GM18861 (cell line): Measurements from ENCODE around the gene ATXN3.
"Not testable (repeated sequence)": the region's sequence is repeated elsewhere in the genome, so short reads cannot be mapped to it uniquely, and the experiment has no call there.

Experiments
- ATAC-seq: cut with Tn5 transposase; IDR thresholded peaks from one replicate; pipeline ENCODE4 v1.9.1; 2021; ENCODE audit not compliant: unreplicated experiment

The ATXN3 gene

DNA sequence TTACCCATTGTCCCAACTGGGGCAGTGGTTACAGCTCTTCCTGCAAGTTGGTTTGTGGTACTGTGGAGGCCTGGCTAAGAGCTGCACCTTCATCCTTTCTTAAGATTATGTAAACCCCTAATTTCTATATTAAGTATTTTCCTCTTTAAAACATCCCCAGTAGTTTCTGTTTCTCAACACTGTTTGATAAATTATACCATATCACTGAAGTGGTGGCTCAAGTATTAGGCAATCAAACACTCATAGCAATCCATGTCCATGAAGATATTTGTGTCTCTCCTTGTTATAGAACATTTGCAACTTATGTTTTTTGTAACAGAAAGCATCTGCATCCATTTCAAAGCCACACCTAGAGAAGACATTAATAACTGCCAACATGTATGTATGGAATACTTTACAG, 31.8 kb downstream of the ATXN3 start:
- no peak for ATAC-seq

DNA sequence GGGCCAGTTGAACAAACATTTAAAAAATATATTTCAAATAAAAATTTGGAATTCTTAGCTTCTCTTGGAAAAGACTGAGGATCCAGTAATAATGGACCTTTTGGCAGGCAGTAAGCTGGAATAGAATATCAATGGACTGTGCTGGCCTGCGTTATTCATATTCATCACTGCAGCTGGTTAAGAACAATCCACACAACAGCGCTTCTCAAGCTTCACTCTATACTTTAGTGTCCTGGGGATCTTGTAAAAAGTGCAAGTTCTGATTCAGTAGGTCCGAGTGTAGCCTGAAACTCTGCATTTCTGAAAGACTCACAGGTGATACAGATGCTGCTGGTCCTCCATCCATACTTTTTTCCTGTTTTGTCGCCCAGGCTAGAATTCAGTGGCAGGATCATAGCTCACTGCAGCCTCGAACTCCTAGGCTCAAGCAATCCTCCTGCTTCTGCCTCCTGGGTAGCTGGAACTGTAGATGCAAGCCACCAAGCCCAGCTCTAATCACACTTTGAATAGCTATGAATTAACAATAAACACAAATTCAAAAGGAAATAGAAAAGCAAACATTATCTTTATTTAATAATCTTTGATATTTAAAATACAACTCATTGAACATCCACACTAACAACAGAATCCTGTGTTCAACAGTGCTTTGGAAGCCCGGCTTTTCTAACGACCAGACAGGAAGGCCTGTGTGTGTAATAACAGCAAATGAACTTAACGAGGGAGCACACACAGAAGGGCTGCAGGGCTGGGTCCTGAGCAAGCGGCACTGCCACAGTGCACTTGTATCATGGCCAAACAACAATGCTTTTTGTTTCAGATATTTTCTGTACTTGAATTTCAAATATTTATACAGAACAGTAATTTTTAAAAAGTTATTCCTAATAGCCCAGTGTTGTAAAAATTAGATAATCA, 48.1 kb downstream of the ATXN3 start:
- no peak for ATAC-seq

DNA sequence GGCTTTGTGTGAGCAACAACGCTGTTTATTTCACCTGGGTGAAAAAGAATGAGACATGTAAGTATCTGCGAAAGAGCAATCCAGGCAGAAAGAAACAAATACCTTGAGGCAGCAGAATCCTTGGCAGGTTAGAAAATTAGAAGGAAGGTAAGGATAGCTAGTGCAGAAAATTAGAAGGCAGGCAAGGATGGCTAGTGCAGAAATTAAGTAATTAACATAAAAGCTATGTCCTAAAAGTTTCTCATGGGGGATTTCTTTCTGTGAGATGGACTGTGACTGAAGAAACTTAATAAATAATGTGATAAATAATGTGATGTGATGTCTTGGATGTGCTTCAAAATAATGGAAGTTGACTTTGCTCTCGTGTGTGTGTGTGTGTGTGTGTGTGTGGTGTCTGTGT, 56.6 kb downstream of the ATXN3 start:
- no peak for ATAC-seq

DNA sequence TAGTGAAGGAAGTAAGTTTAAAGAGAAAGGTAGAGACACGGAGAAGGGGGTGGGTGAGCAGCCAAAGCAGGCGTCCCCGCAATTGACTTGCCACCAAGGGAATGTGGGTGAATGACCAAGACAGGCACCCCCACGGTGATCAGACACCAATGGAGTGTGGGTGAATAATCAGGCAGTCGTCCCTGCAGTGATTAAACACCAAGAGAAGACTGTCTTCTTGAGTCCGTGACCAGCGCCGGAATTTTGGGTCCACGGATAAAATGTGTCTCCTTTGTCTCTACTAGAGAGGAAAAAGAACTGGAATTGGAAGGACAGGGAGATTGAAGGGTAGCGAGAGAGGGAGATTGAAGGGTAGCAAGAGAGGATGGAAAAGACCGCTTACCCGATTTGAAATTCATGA, 57.2 kb downstream of the ATXN3 start:
- ATAC-seq = not testable (repeated sequence)

DNA sequence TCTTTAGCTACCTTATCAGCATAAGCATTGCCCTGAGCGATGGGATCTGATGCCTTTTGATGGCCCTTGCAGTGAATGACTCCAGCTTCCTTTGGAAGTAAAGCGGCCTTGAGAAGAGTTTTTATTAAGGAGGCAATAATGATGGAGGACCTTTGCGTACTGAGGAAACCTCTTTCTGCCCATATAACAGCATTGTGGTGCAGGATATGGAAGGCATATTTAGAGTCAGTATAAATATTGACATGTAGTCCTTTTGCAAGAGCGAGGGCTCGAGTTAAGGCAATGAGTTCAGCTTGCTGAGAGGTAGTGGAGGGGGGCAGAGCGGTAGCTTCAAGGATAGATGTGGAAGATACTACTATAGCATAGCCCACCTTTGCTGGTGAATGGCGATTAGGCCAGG, 60.5 kb downstream of the ATXN3 start:
- ATAC-seq = not testable (repeated sequence)

DNA sequence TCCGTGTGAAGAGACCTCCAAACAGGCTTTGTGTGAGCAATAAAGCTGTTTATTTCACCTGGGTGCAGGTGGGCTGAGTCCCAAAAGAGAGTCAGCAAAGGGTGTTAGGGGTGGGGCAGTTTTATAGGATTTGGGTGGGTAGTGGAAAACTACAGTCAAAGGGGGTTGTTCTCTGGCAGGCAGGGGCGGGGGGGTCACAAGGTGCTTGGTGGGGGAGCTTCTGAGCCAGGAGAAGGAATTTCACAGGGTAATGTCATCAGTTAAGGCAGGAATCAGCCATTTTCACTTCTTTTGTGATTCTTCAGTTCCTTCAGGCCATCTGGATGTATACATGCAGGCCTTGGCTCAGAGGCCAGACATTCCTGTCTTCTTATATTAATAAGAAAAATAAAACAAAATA, 64.6 kb downstream of the ATXN3 start:
- ATAC-seq = not testable (repeated sequence)

DNA sequence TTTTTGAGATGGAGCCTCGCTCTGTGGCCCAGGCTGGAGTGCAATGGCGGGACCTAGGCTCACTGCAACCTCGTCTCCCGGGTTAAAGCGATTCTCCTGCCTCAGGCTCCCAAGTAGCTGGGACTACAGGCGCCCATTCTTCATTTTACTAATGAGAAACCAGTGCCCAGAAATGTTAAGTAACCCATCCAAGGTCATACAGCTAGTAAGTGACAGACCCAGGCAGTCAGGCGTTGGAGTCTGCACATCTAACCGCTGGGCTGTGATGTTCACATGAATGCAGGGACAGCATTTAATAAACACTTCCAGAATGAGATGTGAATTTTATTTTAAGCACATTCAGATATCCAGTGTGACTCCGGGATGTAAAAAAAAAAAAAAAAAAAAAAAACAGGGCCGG, 65.2 kb downstream of the ATXN3 start:
- no peak for ATAC-seq

DNA sequence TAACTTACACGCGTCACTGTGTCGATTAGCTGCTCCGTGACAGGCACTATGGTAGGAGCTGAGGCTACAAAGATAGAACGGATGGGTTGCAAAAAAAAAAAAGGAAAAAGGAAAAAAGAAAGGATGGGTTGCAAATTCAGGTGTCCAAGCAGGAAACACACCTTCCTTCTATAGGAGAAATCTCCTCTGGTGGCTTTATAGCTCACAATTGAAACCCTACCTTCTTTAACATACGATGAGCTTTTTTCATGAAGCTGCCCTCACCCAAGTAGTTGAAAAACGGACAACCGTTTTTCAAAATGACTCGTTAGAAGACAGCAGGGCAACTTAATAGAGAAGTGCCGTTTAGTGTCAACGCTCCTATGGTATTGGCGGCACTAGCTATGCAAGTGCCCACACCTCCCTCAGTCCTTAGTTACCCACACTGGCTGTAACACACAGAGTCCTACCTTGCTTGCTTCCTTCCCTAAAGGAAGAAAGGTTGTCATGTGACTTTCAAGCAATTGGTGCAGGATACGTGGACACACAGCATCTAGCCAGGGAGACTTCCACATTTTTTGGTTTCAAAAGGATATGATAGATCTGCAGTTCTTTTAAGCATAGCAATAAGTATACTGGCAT, 65.8 kb downstream of the ATXN3 start:
- peak; percentile 4 for ATAC-seq

DNA sequence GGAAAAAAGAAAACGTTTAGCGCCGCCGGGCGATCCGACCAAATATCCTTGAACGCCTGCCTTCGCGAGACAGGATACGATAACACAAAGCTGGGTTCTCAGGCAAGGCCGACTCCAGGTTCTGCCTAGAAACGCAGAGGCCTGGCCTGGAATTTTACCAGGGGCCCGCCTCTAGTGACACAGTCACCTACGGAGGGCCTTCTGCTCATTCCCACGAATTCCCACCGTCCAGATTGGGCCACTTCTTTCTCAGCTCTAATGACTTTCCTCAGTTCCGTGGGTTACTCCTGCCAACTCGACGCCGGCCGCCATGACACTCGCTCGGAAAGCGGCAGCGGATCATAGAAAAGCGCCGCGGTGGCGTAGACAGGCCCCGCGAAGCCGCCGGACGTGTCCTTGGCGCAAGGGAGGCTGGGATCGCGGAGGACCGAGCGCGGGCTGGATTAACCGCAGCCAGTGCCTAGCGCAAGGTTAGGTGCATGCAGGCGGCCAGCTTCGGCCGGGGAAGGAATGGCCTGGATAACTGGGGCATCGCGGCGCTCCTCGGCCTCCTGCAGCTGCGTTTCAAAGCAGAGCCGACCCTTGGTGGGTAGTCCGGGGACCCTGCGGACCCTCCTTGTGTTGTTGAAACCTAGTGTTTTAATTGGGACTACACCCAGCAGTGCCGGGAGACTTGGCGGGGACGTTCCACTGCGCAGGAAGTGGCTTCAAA, 66.5 kb downstream of the ATXN3 start, which contains the start of gene TRIP11:
TRIP11 (minus strand) TSS at position 341 of the 712 bp plus-strand sequence. CDS start 374 bp downstream, outside the sequence.
- peak; percentile 92 for ATAC-seq

DNA sequence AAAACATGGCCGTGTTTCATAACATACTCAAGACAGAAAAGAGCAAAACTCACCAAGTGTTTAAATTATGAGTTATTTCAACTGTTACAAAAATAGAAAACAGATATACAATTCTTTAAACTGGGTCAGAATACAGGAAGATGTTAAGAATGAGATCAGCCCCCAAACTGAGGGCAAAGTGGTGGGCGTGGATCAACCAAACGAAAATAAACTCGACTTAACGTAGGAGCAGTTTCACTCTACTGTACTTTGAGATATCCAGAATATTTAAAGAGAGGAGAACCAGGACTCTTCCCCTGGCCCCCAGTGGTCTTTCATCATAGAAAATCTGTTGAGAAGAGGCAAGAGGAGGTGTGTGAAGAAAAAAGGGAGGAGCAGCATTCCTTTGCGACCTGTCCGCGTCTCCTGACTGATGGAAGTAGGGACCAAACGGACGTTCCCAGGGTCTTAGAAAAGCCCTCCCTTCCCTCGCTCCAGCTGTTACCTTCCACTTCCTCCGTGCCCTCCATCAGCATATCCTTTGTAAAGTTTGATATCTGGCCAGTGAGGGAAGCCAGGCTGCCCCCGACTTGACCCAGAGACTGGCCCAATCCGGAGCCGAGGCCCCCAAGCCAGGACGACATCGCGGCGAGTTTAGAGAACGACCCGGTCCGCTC, 67.2 kb downstream of the ATXN3 start:
- no peak for ATAC-seq

DNA sequence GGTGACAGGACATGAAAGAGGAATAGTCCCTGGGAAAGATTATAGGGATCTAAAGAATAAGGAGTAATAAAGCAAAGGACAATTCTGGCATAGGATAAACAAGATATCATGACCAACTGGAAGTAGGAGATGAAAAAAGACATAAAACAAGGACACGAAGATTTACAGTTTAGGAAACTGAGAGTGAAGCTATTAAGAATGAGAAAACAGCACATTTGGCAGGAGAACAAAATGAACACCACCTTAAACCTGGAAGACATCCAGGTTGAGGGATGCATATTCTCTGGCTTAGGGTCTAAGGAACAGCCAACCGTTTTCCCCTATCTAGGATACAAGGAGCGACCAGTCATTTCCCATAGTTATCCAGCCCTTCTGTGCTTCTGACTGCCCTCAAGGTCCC, 68.4 kb downstream of the ATXN3 start:
- no peak for ATAC-seq

DNA sequence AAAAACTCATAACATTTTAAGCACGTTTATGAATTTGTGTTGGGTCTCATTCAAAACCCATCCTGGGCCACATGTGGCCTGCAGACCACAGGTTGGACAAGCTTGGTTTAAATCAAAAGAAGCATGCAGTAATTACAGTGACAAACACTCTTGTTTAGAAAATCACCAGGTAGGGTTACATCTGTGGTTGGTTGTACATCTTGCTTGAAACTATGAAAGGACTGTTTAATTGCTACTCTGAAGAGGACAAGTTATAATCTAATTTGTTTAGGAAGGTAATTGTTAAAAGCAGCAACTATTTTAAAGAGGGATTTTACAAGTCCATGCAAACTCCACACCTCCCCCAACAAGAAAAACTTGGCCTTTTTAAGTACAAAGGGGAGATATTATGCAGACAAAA, 70.5 kb downstream of the ATXN3 start:
- ATAC-seq = no peak

DNA sequence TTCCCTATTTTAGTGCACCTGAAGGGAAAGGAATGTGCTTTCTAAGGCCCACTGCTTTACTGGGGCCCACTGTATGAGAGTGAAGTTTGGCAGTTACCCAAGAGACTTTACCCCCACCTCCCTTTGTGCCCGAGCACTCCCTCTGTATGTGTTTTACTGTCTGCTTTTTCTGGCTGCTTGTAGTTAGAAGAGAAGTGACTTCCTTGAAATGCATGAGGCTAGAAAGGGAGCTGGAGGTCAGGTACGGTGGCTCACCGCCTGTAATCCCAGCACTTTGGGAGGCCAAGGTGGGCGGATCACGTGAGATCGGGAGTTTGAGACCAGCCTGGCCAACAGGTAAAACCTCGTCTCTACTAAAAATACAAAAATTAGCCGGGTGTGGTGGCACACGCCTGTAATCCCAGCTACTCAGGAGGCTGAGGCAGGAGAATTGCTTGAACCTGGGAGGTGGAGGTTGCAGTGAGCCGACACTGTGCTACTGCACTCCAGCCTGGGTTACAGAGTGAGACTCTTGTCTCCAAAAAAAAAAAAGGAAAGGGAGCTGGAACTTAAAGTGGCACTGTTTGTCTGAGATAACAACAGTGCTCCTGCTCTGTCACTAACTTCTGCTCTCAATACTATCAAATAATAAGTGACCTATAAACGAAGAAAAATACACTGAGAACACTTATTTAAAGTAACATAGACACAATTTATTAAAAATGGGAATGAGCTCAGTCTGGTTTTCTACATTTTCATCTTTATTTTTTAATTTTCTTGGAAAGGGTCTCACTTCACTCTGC, 72.3 kb downstream of the ATXN3 start:
- ATAC-seq = no peak

DNA sequence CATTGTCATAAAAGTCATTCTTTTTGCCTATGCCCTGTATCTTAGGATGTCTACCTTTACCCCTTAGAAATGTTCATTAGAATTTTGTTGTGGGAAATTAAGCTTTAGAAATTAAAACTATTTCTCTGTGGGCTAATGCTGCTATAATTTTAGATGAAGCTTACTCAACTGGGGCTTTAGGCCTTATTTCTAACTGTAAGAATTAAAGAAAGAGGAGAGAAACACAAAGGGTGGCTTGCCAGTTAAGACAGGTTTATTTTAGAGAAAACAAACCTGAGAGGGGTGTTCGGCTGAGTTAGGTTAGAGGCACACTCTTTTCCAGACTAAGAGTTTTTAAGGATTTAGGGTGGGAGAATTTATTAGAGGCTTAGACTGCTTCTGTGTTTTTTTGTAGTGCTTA, 72.9 kb downstream of the ATXN3 start:
- no peak for ATAC-seq

DNA sequence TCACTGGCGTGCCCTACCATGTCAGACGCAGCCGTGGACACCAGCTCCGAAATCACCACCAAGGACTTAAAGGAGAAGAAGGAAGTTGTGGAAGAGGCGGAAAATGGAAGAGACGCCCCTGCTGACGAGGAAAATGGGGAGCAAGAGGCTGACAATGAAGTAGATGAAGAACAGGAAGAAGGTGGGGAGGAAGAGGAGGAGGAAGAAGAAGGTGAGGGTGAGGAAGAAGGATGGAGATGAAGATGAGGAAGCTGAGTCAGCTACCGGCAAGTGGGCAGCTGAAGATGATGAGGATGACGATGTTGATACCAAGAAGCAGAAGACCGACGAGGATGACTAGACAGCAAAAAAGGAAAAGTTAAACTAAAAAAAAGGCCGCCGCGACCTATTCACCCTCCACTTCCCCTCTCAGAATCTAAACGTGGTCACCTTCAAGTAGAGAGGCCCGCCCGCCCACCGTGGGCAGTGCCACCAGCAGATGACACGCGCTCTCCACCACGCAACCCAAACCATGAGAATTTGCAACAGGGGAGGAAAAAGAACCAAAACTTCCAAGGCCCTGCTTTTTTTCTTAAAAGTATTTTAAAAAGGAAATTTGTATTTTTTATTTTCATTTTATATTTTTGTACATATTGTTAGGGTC, 79.7 kb downstream of the ATXN3 start:
- ATAC-seq = no peak

DNA sequence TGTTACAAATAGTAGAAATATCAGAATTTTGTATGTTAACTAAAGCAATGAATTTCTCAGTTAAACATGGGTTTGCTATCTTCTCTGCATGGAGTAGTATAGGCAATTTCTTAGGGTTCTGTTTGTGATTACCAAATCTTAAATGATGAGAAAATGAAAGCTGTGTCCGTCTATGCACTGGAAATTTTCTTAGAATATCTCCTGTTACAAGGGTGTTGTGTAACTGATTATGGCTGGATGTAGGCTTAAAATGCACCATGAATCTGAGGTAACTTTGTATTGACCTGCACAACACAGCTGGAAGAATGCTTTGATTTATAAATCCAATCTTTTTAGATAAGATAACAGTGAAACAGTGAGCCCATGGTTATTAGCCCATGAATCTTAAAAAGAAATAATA, 84.3 kb downstream of the ATXN3 start:
- ATAC-seq = no peak

DNA sequence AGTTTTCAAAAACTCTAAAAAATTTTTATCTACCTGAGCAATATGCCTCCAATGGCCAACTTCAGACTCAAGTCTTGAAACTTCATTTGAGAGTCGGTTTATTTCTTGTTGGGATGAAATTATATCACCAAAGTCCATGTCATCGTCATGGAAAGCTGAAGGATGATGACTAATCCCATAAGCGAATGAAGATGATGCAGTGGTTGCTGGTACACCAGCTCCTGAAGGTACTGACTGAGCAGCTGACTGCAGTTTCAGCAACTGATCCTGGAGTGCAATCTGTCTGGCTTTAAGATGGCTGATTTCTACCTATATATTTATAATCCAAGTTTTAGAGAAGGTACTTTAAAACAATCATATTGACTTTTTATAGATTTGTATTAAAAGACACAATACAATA, 84.9 kb downstream of the ATXN3 start:
- no peak for ATAC-seq

DNA sequence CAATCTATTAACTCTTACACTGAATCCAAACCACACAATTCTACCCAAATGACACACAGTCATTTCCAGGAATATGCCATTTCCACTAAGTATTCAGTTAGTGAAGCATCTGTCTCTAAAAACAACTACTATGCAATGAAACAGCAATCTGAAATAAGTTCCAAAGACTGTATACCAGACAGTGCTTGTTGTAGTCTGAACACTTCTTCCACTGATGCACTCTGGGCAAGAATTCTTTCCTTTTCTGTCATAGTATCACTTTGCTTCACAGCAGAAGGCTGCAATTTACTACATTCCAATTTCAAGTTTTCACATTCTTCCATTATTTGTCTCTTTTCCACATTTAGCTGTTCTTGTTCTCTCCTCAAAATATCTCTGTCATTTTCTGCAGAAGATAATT, 92.3 kb downstream of the ATXN3 start:
- no peak for ATAC-seq

DNA sequence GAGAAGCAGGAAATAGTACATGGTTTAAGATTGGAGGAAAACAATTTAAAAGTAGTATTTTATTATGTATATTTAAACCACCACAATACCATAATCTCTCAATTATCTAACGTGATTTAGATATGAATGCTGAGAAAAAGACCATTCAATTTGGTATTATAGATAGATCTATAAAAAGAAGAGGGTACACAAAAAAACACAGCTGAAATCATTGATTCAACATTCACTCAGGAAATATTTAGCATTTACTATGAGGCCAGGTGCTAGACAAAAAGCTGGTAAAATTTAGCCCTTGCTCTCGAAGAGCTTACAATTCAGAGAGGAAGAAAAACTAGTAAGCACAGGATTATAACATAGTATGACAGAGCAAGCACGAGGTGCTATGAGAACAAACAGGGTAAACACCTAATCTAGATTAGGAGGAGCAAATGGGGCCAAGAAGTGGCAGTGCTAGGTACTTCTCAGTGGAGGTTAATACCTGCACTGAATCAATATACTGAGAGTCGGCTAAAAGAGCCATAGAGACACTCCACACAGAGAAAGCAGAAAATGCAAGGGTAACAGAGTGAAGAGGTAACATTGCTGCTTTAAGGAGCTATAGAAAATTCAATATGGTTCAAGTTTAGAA, 94.1 kb downstream of the ATXN3 start:
- ATAC-seq = no peak

DNA sequence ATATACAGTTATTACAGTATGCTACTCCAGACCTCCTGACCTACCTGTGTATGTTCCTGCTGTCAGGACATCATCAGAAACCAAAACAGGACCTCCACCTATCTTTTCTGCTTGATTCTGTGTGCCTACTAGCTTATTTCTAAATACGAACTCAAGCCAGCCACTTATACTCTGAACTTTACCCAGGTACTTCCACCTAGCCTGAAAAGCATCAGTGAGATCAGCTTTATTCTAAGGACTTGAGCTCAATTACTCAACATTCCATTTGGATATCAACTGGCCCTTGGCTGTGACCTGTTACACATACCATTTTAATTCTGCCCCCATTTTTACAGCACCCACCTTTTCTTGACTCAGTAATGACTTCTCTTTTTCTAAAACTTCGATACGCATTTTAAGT, 95.7 kb downstream of the ATXN3 start:
- ATAC-seq = no peak
